GF-D8 (cell line): ENCODE results near the gene TMEM109.
A peak's percentile ranks its signal among the peaks of the same experiment; 100 is the strongest.

Experiments used
- DNase-seq: peaks from one replicate; lab custom pipeline; 2025; lab: John Stamatoyannopoulos, UW

Gene TMEM109

GRCh38 chr11:60910281-60910687, 3.7 kb upstream of the TMEM109 start:
- DNase-seq: no peak

- peak; percentile 59 for DNase-seq
Observed at GRCh38 chr11:60910711-60911380, 3.1 kb upstream of the TMEM109 start.

- DNase-seq: no peak
Observed at GRCh38 chr11:60912223-60912850, 1.6 kb upstream of the TMEM109 start.

- DNase-seq: no peak
Observed at GRCh38 chr11:60912851-60913528, 968 bp upstream of the TMEM109 start.

- DNase-seq: no peak
Observed at GRCh38 chr11:60914633-60915247, 782 bp downstream of the TMEM109 start.

- DNase-seq: peak; percentile 11
Observed at GRCh38 chr11:60915248-60915914, 1.4 kb downstream of the TMEM109 start.

GRCh38 chr11:60916669-60917206, 2.8 kb downstream of the TMEM109 start:
- no peak for DNase-seq

- DNase-seq: no peak
Observed at GRCh38 chr11:60917267-60917666, 3.3 kb downstream of the TMEM109 start.

- DNase-seq: no peak
Observed at GRCh38 chr11:60918251-60918938, 4.4 kb downstream of the TMEM109 start.

GRCh38 chr11:60918939-60919265, 4.9 kb downstream of the TMEM109 start:
- DNase-seq: no peak

GRCh38 chr11:60919320-60919719, 5.4 kb downstream of the TMEM109 start:
- no peak for DNase-seq

- DNase-seq: no peak
Observed at GRCh38 chr11:60919956-60920355, 6.0 kb downstream of the TMEM109 start.

- DNase-seq: no peak
Observed at GRCh38 chr11:60921259-60921658, 7.3 kb downstream of the TMEM109 start.

- no peak for DNase-seq
Observed at GRCh38 chr11:60921777-60922335, 7.9 kb downstream of the TMEM109 start.

GRCh38 chr11:60922906-60923305, 8.9 kb downstream of the TMEM109 start:
- no peak for DNase-seq

GRCh38 chr11:60923326-60923725, 9.4 kb downstream of the TMEM109 start:
- DNase-seq: no peak

GRCh38 chr11:60923800-60924109, 9.8 kb downstream of the TMEM109 start:
- no peak for DNase-seq

GRCh38 chr11:60924110-60924905, 10.3 kb downstream of the TMEM109 start, which contains the start of gene TMEM132A:
Gene TMEM132A, plus strand, starts transcription at chr11:60924460. Its CDS starts 174 bp downstream, at chr11:60924634.
- DNase-seq: no peak

- DNase-seq: no peak
Observed at GRCh38 chr11:60924906-60925853, 11.2 kb downstream of the TMEM109 start.
